ENCODE results near the gene TGFBR2. TPM values are rescaled to one million over a fixed set of nuclear protein-coding genes. Genes with fewer than 3 reads are reported as not detected.

Gene TGFBR2
- total RNA-seq, 2 donors from 2014 or later = 91.8 to 143 TPM

DNA sequence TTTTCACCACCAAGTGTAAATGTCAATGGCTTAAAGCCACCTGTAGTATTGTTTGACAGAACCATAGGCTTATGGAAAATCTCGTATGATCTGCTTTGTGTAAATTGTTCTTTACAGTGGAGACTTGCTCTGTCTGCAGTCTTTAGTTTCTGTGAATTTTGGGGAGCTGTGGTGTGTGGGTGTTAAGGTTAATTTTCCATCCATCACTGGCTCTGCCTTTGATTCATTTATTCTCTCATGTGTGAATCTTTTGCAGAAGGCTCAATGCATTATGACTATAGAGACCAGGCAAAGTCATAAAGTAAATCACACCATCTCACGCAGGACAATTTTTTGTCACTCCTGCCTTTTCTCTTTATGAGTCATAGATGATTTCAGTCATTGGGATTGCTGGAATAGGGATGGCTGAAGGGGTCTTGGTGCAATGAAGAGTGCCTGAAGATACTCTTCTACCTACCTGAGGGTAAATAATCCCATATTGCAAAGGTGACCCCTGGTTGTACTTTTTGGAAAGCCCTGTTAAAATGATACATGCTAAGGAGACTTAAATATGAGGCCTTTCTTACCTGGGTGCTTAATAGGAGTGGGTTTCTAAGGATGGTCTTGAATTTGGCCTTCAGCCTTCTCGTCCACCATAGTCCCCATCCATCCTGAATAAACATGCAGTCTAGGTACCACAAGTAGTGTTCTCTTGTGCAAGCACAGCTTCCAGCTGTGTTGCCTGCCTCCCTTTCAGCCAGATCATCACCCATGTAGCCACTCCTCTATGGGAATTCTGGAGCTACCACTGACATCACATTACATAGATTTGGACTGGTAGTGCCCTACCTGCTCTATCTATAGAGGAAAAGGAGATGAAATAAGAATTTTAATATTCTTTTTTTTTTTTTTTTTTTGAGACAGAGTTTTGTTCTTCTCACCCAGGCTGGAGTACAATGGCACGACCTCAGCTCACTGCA is 14.3 kb downstream of the TGFBR2 start:
- Histone ChIP-seq H3K9me3 (no peaks in the 10 kb centered on the region), H3K4me3 (no peak overlapping the region), H3K27me3 (no peaks in the 10 kb centered on the region), H3K4me1 (peaks cover 29% of the 10 kb centered on the region), H3K27ac (no peak overlapping the region), H3K36me3 (replicated peaks in 1 of 2; ENCODE audit: insufficient read depth in 1 of 2, low read depth in 2 of 2) (no peaks in the 10 kb centered on the region)
- 76 to 86% methylated on average over 4 of the region's 4 CpGs for WGBS, 2 donors
- ATAC-seq (no peak), DNase-seq (no peak)
- intact Hi-C loops (cut with DNase I) = loop anchor here (10.0 kb wide), 1 partner anchor 96 kb away; no protein-coding TSS in a partner anchor
- TF ChIP-seq, protein P1, sequence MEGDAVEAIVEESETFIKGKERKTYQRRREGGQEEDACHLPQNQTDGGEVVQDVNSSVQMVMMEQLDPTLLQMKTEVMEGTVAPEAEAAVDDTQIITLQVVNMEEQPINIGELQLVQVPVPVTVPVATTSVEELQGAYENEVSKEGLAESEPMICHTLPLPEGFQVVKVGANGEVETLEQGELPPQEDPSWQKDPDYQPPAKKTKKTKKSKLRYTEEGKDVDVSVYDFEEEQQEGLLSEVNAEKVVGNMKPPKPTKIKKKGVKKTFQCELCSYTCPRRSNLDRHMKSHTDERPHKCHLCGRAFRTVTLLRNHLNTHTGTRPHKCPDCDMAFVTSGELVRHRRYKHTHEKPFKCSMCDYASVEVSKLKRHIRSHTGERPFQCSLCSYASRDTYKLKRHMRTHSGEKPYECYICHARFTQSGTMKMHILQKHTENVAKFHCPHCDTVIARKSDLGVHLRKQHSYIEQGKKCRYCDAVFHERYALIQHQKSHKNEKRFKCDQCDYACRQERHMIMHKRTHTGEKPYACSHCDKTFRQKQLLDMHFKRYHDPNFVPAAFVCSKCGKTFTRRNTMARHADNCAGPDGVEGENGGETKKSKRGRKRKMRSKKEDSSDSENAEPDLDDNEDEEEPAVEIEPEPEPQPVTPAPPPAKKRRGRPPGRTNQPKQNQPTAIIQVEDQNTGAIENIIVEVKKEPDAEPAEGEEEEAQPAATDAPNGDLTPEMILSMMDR (IDR thresholded peaks at IDR 0.05) = no peak
- no peak for TF ChIP-seq POLR2A (IDR thresholded peaks at IDR 0.05)

DNA sequence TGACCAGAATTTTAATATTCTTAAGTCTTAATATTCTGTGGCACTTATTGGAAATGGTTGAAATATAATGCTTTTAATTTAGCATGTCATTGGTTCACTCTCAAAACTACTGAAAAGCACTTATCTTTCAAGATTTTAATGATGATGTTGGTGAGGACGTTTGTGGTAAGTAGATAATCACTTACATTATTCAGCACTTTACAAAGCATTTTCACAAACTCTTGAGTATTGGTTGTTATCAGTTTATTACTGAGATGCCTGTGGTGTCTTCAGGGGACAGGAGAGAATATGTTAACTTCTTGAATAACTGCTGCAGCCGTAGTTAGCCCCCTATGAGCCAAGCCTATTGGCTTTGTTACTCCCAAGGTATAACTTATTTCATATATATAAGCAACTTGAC is 15.2 kb downstream of the TGFBR2 start:
- TF ChIP-seq, protein P1 (IDR thresholded peaks at IDR 0.05) = no peak
- TF ChIP-seq POLR2A (IDR thresholded peaks at IDR 0.05) = no peak
- intact Hi-C loops (cut with DNase I) = loop anchor here (10.0 kb wide), 1 partner anchor 97 kb away; no protein-coding TSS in a partner anchor
- H3K27me3 ChIP-seq = no peaks in the 10 kb centered on the region
- H3K27ac ChIP-seq = no peak overlapping the region
- WGBS, 2 donors = 58 to 61% methylated on average over 2 of the region's 2 CpGs
- H3K4me1 ChIP-seq = peaks cover 33% of the 10 kb centered on the region
- no peak for DNase-seq
- no peak for ATAC-seq
- H3K4me3 ChIP-seq = no peak overlapping the region
- H3K36me3 ChIP-seq (replicated peaks in 1 of 2; ENCODE audit: insufficient read depth in 1 of 2, low read depth in 2 of 2) = no peaks in the 10 kb centered on the region
- H3K9me3 ChIP-seq = no peaks in the 10 kb centered on the region

- no peaks in the 10 kb centered on the region for H3K36me3 ChIP-seq (replicated peaks in 1 of 2; ENCODE audit: insufficient read depth in 1 of 2, low read depth in 2 of 2)
- ATAC-seq (no peak), DNase-seq (no peak)
- H3K4me3 ChIP-seq = no peak overlapping the region
- no peaks in the 10 kb centered on the region for H3K9me3 ChIP-seq
- H3K4me1 ChIP-seq = peaks cover 33% of the 10 kb centered on the region
- TF ChIP-seq POLR2A (IDR thresholded peaks at IDR 0.05) = no peak
- TF ChIP-seq, protein P1 (IDR thresholded peaks at IDR 0.05) = no peak
- intact Hi-C loops (cut with DNase I) = loop anchor here (10.0 kb wide), 1 partner anchor 97 kb away; no protein-coding TSS in a partner anchor
- no peak overlapping the region for H3K27ac ChIP-seq
- H3K27me3 ChIP-seq = no peaks in the 10 kb centered on the region
Measured at GRCh38 chr3:30622047-30622545, 15.7 kb downstream of the TGFBR2 start.

- Histone ChIP-seq H3K9me3 (no peaks in the 10 kb centered on the region), H3K27ac (no peak overlapping the region), H3K4me1 (peaks cover 36% of the 10 kb centered on the region), H3K4me3 (no peak overlapping the region), H3K36me3 (replicated peaks in 1 of 2; ENCODE audit: insufficient read depth in 1 of 2, low read depth in 2 of 2) (no peaks in the 10 kb centered on the region), H3K27me3 (no peaks in the 10 kb centered on the region)
- 75 to 100% methylated on average over 3 of the region's 3 CpGs for WGBS, 2 donors
- ATAC-seq = no peak
- no peak for TF ChIP-seq POLR2A (IDR thresholded peaks at IDR 0.05)
- TF ChIP-seq, protein P1 (IDR thresholded peaks at IDR 0.05) = no peak
- no peak for DNase-seq
- intact Hi-C loops (cut with DNase I) = loop anchor here (10.0 kb wide), 1 partner anchor 98 kb away; no protein-coding TSS in a partner anchor
Measured at GRCh38 chr3:30622790-30623189, 16.4 kb downstream of the TGFBR2 start.
